PC-9 (cell line): ENCODE data around the gene SMC3. TPM values are rescaled to one million over a fixed set of nuclear protein-coding genes. Genes with fewer than 3 reads are reported as not detected.
"Not testable (repeated sequence)": the region's sequence is repeated elsewhere in the genome, so short reads cannot be mapped to it uniquely, and the experiment has no call there.

Experiments used
- BruUV-seq: library from RNA; stranded (reverse); fragments of 400-500 nt; replicated peaks from 2 replicates; lab custom pipeline; 2021; lab: Mats Ljungman, UMichigan
- CTCF ChIA-PET: fragments of 300-600 bp; sonication (Branson Sonifier 250); formaldehyde crosslinking; loops from one replicate; lab custom pipeline; 2022; ENCODE audit warnings: antibody characterized with exemption; lab: Charles Lee
- POLR2A ChIA-PET: fragments of 300-600 bp; sonication (Branson Sonifier 250); formaldehyde crosslinking; loops from one replicate; lab custom pipeline; 2022; ENCODE audit warnings: antibody characterized with exemption; ENCODE audit not compliant: unreplicated experiment; lab: Charles Lee
- DNase-seq, 2 experiments: peaks; one replicate each; pipeline versions ENCODE4 v3.0.0 to v3.0.0-alpha.2; 2015 to 2022; ENCODE audit warnings: mixed read lengths in 1 of 2
- H2AFZ ChIP-seq: fragments of 200-600 bp; sonication (generic); 2 replicates; pipeline ENCODE4 v1.8.1; 2017; ENCODE audit warnings: antibody characterized with exemption
- H3F3A ChIP-seq: fragments of 200-600 bp; sonication (generic); 2 replicates; pipeline ENCODE4 v1.8.1; 2017; ENCODE audit warnings: antibody characterized with exemption, mild to moderate bottlenecking, low read depth; ENCODE audit not compliant: insufficient read depth
- H3K27ac ChIP-seq: fragments of 200-600 bp; sonication (generic); 2 replicates; pipeline ENCODE4 v1.6.1; 2016; ENCODE audit warnings: mixed run types
- H3K27me3 ChIP-seq: fragments of 200-600 bp; sonication (generic); 2 replicates; pipeline ENCODE4 v1.6.1; 2016; ENCODE audit warnings: low read depth, mixed run types; ENCODE audit not compliant: insufficient read depth
- H3K36me3 ChIP-seq: fragments of 200-600 bp; sonication (generic); 2 replicates; pipeline ENCODE4 v1.6.1; 2016; ENCODE audit warnings: low read depth, mixed run types
- H3K4me1 ChIP-seq: fragments of 200-600 bp; sonication (generic); replicated peaks from 2 replicates; pipeline ENCODE4 v1.6.1; 2016; ENCODE audit warnings: mixed run types; ENCODE audit not compliant: insufficient read depth
- H3K4me2 ChIP-seq: fragments of 200-600 bp; sonication (generic); 2 replicates; pipeline ENCODE4 v1.6.1; 2017; ENCODE audit warnings: mixed run types
- H3K4me3 ChIP-seq: fragments of 200-600 bp; sonication (generic); 2 replicates; pipeline ENCODE4 v1.6.1; 2016; ENCODE audit warnings: mixed run types
- H3K79me2 ChIP-seq: fragments of 200-600 bp; sonication (generic); 2 replicates; pipeline ENCODE4 v1.6.1; 2017; ENCODE audit warnings: low read depth, mixed run types
- H3K9me2 ChIP-seq: fragments of 200-600 bp; sonication (generic); 2 replicates; pipeline ENCODE4 v1.8.1; 2017; ENCODE audit warnings: mild to moderate bottlenecking; ENCODE audit not compliant: insufficient read depth
- H3K9me3 ChIP-seq: fragments of 200-600 bp; sonication (generic); 2 replicates; pipeline ENCODE4 v1.8.1; 2016; ENCODE audit warnings: low read depth; ENCODE audit not compliant: insufficient read depth
- H4K20me1 ChIP-seq: fragments of 200-600 bp; sonication (generic); 2 replicates; pipeline ENCODE4 v1.8.1; 2017; ENCODE audit not compliant: insufficient read depth
- EZH2 ChIP-seq: fragments of 200-600 bp; sonication (generic); IDR thresholded peaks from 2 replicates; pipeline ENCODE4 v1.8.0; 2017; ENCODE audit warnings: antibody characterized with exemption, low read depth
- intact Hi-C: fragments of 100-400 bp; cut with micrococcal nuclease; formaldehyde crosslinking; loops from one replicate; pipeline ENCODE4 v1.10.0; 2022; ENCODE audit not compliant: unreplicated experiment
- total RNA-seq: library from RNA; stranded (reverse); gene quantifications from 2 replicates; pipeline ENCODE4 v1.2.3, GENCODE V29; 2021
- TF ChIP-seq, protein P1 (sequence below): fragments of 200-600 bp; sonication (generic); conservative IDR thresholded peaks from 2 replicates; pipeline ENCODE4 v1.6.1; 2017; ENCODE audit warnings: mixed run types, antibody characterized with exemption, mild to moderate bottlenecking, moderate library complexity

Gene SMC3
- total RNA-seq, 1 experiment from 2014 or later, result 31.2 TPM

GRCh38 chr10:110529596-110530011 is 37.9 kb upstream of the SMC3 start:
- H4K20me1 ChIP-seq, result no peaks in the 10 kb centered on the region
- peak overlapping the region; percentile 88 for H3K27ac ChIP-seq
- CTCF ChIA-PET, result no interaction called here
- no peaks in the 10 kb centered on the region for H3K9me2 ChIP-seq
- no peak overlapping the region for H2AFZ ChIP-seq
- no peaks in the 10 kb centered on the region for H3K79me2 ChIP-seq
- peak overlapping the region; percentile 67 for H3K4me2 ChIP-seq
- POLR2A ChIA-PET, result no interaction called here
- TF ChIP-seq EZH2, result no peak
- TF ChIP-seq, protein P1, sequence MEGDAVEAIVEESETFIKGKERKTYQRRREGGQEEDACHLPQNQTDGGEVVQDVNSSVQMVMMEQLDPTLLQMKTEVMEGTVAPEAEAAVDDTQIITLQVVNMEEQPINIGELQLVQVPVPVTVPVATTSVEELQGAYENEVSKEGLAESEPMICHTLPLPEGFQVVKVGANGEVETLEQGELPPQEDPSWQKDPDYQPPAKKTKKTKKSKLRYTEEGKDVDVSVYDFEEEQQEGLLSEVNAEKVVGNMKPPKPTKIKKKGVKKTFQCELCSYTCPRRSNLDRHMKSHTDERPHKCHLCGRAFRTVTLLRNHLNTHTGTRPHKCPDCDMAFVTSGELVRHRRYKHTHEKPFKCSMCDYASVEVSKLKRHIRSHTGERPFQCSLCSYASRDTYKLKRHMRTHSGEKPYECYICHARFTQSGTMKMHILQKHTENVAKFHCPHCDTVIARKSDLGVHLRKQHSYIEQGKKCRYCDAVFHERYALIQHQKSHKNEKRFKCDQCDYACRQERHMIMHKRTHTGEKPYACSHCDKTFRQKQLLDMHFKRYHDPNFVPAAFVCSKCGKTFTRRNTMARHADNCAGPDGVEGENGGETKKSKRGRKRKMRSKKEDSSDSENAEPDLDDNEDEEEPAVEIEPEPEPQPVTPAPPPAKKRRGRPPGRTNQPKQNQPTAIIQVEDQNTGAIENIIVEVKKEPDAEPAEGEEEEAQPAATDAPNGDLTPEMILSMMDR, result no peak
- peaks cover 56% of the 10 kb centered on the region for H3F3A ChIP-seq
- no peaks in the 10 kb centered on the region for H3K9me3 ChIP-seq
- H3K36me3 ChIP-seq, result peaks cover 3% of the 10 kb centered on the region; the same call in 1 of the 2 replicates
- peaks cover 48% of the 10 kb centered on the region for H3K4me1 ChIP-seq
- DNase-seq, result no peak
- H3K27me3 ChIP-seq, result no peaks in the 10 kb centered on the region
- intact Hi-C loops, result loop anchor here (1.0 kb wide), 1 partner anchor 28 kb away; no protein-coding TSS in a partner anchor
- BruUV-seq, result TSS peak; percentile 82
- H3K4me3 ChIP-seq, result peak overlapping the region; percentile 49; the same call in 1 of the 2 replicates

DNA sequence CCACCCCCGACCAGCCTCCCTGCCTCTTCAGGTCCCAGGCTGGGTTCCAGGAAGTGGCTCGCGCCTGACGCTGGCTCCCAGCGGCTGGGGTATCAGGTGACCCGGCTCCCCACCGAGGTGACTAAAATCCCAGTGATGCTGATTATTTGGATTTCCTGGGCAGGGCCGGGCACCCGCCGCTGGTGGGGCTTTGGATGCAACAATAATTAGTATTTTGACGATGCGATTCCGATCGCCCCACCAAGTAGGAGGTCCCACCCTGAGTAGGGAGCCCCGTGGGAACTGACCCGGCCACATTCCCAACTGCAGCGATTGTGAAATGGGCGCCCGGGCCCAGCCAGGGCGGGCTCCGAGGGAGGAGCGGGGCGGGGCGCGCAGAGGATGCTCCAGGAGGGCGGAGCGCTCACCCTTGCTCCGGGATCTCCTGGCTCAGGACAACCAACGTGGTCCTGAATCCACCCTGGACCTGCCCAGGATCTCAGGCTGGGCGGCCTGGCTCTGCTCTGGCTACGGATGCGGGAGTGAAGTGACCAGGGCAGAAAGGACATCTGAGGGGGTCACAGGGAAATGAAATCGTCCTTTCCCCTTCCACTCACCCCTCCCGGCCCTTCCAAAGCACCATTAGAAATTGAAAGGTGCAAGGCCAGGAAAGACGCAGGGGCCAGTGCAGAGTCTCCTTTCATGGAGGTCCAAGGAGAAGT is 37.2 kb upstream of the SMC3 start:
- Histone ChIP-seq H3K4me2 (peak overlapping the region; percentile 73), H3K27ac (peak overlapping the region; percentile 88), H3K79me2 (no peaks in the 10 kb centered on the region), H3F3A (peaks cover 49% of the 10 kb centered on the region), H3K9me2 (no peaks in the 10 kb centered on the region), H3K36me3 (no peaks in the 10 kb centered on the region), H3K9me3 (no peaks in the 10 kb centered on the region), H3K4me3 (peak overlapping the region; percentile 38; the same call in 1 of the 2 replicates), H2AFZ (no peak overlapping the region), H3K4me1 (peaks cover 49% of the 10 kb centered on the region), H4K20me1 (no peaks in the 10 kb centered on the region), H3K27me3 (no peaks in the 10 kb centered on the region)
- TF ChIP-seq, protein P1, result no peak
- no peak for TF ChIP-seq EZH2
- intact Hi-C loops, result loop anchor here (1.0 kb wide), 1 partner anchor 29 kb away; no protein-coding TSS in a partner anchor
- no TSS peak for BruUV-seq
- CTCF ChIA-PET, result no interaction called here
- DNase-seq, result peak; percentile 81
- POLR2A ChIA-PET, result interaction anchor here (0.5 kb wide), 1 partner anchor 31 kb away, joined by 3 read pairs; no protein-coding TSS in a partner anchor

DNA sequence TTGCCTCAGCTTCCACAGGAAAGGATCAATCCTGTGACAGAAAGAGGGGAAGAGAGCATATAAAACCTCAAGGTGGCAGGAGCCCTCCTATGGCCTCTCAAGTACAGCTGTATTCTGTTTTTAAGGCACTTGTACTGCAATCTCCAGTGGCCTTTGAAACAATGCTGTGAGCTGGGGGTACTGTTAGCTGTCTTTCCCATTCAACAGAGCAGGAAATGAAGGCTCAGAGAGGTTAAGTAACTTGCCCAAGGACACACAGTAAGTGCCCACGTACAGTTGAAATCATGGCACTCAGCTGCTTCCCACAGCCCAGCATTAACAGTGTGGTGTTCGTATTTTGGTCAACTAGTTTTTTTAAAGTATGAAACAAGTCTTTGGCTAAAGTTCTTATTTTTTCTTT is 35.8 kb upstream of the SMC3 start:
- no peaks in the 10 kb centered on the region for H3K79me2 ChIP-seq
- no peaks in the 10 kb centered on the region for H3K36me3 ChIP-seq
- H3K4me2 ChIP-seq, result no peak overlapping the region
- peaks cover 48% of the 10 kb centered on the region for H3F3A ChIP-seq
- H3K27ac ChIP-seq, result peak overlapping the region; percentile 16; the same call in 1 of the 2 replicates
- peaks cover 63% of the 10 kb centered on the region for H3K4me1 ChIP-seq
- H3K9me2 ChIP-seq, result no peaks in the 10 kb centered on the region
- H3K4me3 ChIP-seq, result no peak overlapping the region
- no peak for DNase-seq
- ChIA-PET POLR2A (no interaction called here), CTCF (no interaction called here)
- BruUV-seq, result no TSS peak
- TF ChIP-seq, protein P1, result no peak
- TF ChIP-seq EZH2, result no peak
- no peaks in the 10 kb centered on the region for H3K27me3 ChIP-seq
- H2AFZ ChIP-seq, result no peak overlapping the region
- intact Hi-C loops, result no loop called here
- H3K9me3 ChIP-seq, result no peaks in the 10 kb centered on the region
- no peaks in the 10 kb centered on the region for H4K20me1 ChIP-seq

DNA sequence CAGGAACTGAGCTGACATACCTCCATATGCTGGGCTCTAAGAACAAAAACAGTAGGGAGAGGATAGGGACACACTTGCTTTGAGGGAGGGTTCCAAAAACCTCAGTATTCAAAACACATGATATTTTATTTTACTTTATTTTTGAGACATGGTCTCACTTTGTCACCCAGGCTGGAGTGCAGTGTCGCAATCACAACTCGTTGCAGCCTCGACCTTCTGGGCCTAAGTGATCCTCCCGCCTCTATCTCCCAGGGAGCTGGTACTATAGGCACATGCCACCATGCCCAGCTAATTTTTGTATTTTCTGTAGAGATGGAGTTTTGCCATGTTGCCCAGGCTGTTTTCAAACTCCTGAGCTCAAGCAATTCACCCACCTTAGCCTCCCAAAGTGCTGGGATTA is 34.9 kb upstream of the SMC3 start:
- H3F3A ChIP-seq, result peaks cover 46% of the 10 kb centered on the region; the same call in 1 of the 2 replicates
- H4K20me1 ChIP-seq, CTCF ChIA-PET, H2AFZ ChIP-seq, DNase-seq, H3K4me3 ChIP-seq, H3K9me3 ChIP-seq, H3K4me2 ChIP-seq, H3K36me3 ChIP-seq, H3K79me2 ChIP-seq, BruUV-seq, H3K9me2 ChIP-seq, H3K27ac ChIP-seq, intact Hi-C loops, H3K27me3 ChIP-seq: not testable (repeated sequence)
- H3K4me1 ChIP-seq, result peaks cover 58% of the 10 kb centered on the region
- POLR2A ChIA-PET, result interaction anchor here (0.7 kb wide), 1 partner anchor 29 kb away, joined by 8 read pairs; no protein-coding TSS in a partner anchor
